HT-29 (cell line): ENCODE measurements around the gene ACP5. TPM values are rescaled to one million over a fixed set of nuclear protein-coding genes. Genes with fewer than 3 reads are reported as not detected.

Experiments used
- DNase-seq: peaks from one replicate; pipeline ENCODE4 v3.0.0-alpha.2; 2015; ENCODE audit warnings: low spot score
- total RNA-seq: library from RNA; depleted of rRNA; stranded (reverse); fragments of >200 nt; shearing (Covaris generic); gene quantifications from 2 replicates; pipeline ENCODE4 v1.2.3, GENCODE V29; 2014; rRNA removed

ACP5 gene
- total RNA-seq, 1 experiment from 2014 or later: 1.4 TPM

- DNase-seq: no peak
Observed at GRCh38 chr19:11547929-11548700, 29.3 kb downstream of the ACP5 start.

DNA sequence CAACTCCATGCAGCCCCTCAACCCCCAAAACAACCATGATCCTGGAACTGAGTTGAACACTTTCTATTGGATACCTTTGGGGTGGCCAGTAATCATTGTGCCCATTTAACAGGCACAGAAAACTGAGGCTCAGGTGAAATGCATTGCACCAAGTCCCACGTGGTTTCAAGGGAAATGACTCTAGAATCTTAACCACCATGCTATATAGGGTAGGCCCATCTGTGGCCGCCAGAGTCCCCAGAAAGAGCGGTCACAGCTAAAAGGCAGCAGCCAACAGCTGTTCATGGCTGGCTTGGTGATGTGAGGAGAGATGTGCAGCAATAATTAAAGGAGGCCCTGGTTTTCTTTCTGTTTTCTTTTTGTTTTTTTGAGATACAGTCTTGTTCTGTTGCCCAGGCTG lies 36.2 kb downstream of the ACP5 start:
- no peak for DNase-seq

- no peak for DNase-seq
Observed at GRCh38 chr19:11540645-11541044, 36.8 kb downstream of the ACP5 start.

DNA sequence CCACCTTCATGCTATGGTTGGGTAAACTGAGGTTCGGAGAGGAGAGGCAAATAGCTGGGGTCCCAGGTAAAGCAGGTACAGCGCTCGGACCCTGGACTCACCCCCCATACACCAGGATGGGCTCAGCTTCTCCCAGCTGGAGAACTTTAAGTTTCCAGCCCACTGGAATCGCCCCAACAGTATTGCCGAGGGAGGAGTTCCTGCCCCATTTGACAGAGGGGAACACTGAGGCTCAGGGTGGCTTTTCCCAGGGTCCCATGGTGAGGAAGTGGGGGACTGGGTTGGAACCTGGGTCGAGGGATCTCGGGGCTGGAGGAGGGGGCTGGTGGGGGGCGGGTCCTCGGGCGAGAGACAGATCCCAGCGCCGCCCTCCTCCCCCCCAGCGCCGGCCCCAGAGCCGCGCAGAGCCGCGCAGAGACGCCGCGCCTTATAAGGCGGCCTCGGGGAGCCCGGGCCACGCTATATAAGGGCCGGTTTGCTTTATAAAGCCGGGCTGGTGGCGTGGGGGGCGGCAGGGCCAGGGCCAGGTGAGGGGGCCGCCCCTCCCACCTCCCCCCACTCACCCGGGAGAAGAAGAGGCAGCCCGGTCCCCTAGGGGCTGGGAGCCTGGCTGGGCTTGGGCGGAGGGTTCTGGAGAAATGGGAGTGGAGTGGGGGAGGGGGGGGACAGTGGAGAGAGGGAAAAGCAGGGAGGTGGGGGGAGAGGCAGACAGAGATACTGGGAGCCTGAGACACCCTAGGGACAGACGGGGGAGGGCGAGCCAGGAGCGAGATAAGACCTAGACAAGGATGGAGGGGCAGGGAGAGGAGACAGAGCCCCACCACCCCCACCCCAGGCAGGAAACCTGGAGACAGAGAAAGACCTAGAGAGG lies 37.7 kb downstream of the ACP5 start:
- DNase-seq: no peak

GRCh38 chr19:11538232-11539036 lies 39.0 kb downstream of the ACP5 start, which contains the start of gene CNN1:
Gene CNN1, plus strand, starts transcription at chr19:11538851. Its CDS starts 77 bp downstream, at chr19:11538928.
- no peak for DNase-seq

GRCh38 chr19:11535792-11536595 lies 41.5 kb downstream of the ACP5 start:
- DNase-seq: peak; percentile 77

- DNase-seq: no peak
Observed at GRCh38 chr19:11534948-11535347, 42.5 kb downstream of the ACP5 start.

GRCh38 chr19:11534538-11534937 lies 42.9 kb downstream of the ACP5 start:
- DNase-seq: no peak

DNA sequence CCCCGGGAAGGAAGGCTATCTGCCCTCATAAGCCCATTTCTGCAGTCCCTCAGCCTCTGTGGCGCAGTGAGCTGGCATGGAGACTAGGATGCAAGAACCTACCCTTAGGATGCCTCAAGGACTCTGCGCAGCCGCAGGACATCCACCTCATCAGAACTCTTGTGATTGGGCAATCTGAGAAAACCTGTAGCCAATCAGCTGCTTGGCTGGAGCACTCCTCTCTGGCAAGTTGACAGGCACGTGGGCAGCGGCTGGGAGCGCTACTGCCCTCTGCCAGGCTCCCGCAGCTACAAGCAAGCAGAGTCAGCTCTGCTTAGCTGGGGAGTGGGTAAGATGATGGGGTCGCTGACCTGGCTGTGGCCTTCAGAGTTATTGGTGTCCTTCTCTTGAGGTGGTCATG lies 47.0 kb downstream of the ACP5 start:
- peak; percentile 72 for DNase-seq

- peak; percentile 96 for DNase-seq
Observed at GRCh38 chr19:11528551-11529341, 48.7 kb downstream of the ACP5 start, which contains the start of gene ECSIT. Gene ECSIT, minus strand, starts transcription at chr19:11529134. Its CDS starts 9,964 bp downstream, at chr19:11519170.

Other genes starting within 250 kb of the ACP5 start
- gene RAB3D, start 238.0 kb downstream of the ACP5 start, total RNA-seq: 17.5 and 20.5 TPM in 2 replicates
- 81.5 and 97.3 TPM in 2 replicates for gene TMEM205, start 231.4 kb downstream of the ACP5 start, total RNA-seq
- gene CCDC159, start 231.1 kb downstream of the ACP5 start, total RNA-seq: 3.5 and 9.2 TPM in 2 replicates
- gene PLPPR2, start 222.2 kb downstream of the ACP5 start, total RNA-seq: 1.7 and 3.6 TPM in 2 replicates
- 3.9 and 5.4 TPM in 2 replicates for gene SWSAP1, start 203.0 kb downstream of the ACP5 start, total RNA-seq
- 3.7 and 3.8 TPM in 2 replicates for gene EPOR, start 193.3 kb downstream of the ACP5 start, total RNA-seq
- gene RGL3, start 158.3 kb downstream of the ACP5 start, total RNA-seq: 69.4 and 71.5 TPM in 2 replicates
- gene ODAD3, start 142.5 kb downstream of the ACP5 start, total RNA-seq: not detected in 2 replicates
- 145 and 159 TPM in 2 replicates for gene PRKCSH, start 142.0 kb downstream of the ACP5 start, total RNA-seq
- not detected in 2 replicates for gene ELAVL3, start 96.6 kb downstream of the ACP5 start, total RNA-seq
- 7.5 and 9.8 TPM in 2 replicates for gene ZNF653, start 71.8 kb downstream of the ACP5 start, total RNA-seq
- gene ECSIT, start 48.5 kb downstream of the ACP5 start, total RNA-seq: 55.7 and 56.4 TPM in 2 replicates
- not detected in 2 replicates for gene CNN1, start 38.8 kb downstream of the ACP5 start, total RNA-seq
- 41.0 and 48.1 TPM in 2 replicates for gene ELOF1, start 18.4 kb downstream of the ACP5 start, total RNA-seq
- gene ZNF627, start 19.8 kb upstream of the ACP5 start, total RNA-seq: 1.4 and 2.4 TPM in 2 replicates
- 3.6 and 6.1 TPM in 2 replicates for gene ZNF823, start 161.3 kb upstream of the ACP5 start, total RNA-seq
- gene ZNF441, start 189.4 kb upstream of the ACP5 start, total RNA-seq: 1.1 and 3.7 TPM in 2 replicates
- not detected in 2 replicates for gene ZNF491, start 220.9 kb upstream of the ACP5 start, total RNA-seq
- gene ZNF440, start 236.6 kb upstream of the ACP5 start, total RNA-seq: 9.1 and 12.7 TPM in 2 replicates